ENCODE data around the gene OSBP2.
A peak's percentile ranks its signal among the peaks of the same experiment; 100 is the strongest.
"Not testable (repeated sequence)": the region's sequence is repeated elsewhere in the genome, so short reads cannot be mapped to it uniquely, and the experiment has no call there.

Gene OSBP2

DNA sequence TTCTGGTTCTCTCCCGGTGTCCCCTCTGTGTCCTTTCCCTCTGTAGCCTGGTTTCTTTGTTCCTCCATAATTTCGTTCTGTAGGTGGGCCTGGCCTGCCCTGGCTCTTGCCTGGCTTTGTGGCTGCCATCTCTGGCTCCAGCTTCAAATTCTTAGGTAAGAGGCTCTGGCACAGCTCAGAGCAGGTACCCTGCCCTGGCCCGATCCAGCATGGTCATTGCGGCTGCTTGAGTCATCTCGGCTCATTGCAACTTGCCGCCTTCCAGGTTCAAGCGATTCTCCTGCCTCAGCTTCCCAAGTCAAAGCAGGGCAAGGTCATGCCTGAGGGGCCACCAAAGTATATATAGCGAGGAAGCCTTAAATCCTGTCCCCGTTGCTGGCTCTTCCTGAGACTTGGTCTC, 76.0 kb downstream of the OSBP2 start:
- no peak for DNase-seq

DNA sequence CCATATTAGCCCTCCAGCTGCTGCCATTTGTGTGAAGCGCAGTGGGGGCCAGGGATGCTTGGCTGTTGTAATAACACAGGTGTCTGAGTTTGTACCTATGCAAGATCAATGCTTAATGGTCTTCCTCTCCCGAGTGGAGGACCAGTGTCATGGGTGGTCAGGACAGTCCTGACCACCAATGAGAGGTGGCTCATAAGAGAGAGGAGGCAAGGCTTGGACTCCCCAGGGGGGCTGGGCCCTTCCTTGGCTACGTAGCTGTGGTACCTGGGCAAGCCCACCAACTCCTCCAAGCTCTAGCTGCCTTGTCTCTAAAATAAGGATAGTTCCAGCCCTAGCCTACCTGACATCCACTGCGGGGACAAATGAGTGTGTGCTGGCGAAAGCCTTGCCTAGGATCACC, 79.2 kb downstream of the OSBP2 start:
- no peak for DNase-seq

DNA sequence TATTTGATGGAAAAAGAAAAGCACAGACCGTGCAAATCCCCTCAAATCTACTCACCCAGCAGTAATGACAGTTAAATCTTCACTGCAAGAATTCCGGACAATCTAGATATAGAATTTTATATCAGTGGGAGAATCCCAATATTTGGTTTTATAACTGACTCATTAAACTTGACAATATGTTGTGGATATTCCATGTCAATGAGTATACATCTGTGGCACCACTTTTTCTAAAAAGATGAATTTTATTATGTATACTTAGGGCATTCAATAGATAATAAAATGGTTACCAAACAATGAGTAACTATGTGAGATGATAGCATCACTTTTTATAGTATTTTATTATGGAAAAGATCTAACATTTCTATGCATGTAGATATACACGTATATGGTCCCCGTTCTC, 79.9 kb downstream of the OSBP2 start:
- DNase-seq, result no peak

DNA sequence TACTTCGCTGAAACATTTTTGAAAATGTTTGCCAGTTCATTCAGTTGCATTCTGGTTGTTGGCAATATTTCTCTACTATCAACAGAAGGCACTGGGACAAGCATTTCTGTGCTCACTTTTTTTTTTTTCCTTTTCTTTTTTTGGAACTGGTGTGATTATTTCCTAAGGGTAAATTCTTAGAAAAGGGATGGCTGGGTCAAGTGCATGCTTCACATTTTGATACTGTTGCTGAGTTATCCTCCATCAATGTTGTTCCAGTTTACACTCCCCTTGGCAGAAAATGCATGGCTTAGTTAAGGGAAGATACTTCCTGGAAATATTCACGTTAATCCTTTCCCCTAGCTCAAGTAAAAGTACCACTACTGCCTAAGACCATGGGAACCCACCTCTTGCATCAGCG, 81.8 kb downstream of the OSBP2 start:
- no peak for DNase-seq

DNA sequence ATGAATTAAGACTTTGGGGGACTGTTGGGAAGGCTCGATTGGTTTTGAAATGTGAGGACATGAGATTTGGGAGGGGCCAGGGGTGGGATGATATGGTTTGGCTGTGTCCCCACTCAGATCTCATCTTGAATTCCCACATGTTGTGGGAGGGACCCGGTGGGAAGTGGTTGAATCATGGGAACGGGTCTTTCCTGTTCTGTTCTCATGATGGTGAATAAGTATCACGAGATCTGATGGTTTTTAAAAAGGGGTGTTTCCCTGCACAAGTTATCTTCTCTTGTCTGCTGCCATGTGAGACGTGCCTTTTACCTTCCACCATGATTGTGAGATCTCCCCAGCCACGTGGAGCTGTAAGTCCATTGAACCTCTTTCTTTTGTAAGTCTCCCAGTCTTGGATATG, 82.5 kb downstream of the OSBP2 start:
- not testable (repeated sequence) for DNase-seq

DNA sequence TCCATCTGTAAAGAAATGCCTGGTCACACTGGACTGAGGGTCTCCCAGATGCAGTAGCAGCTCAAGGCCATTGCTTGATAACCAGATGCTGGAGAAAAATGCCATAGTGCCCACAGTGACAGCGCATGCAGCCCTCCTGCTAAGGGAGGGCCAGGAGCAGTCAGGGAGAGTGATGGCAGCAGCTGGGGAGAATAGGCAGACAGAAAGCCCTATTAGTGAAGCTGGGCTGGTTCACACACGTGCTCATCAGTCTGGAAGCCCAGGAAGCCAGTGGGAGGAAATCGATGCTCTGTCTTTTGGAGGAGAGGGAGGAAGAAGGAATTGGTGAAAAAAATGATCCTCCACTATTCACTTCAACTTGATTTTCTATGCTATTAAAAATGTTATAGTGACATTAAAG, 82.9 kb downstream of the OSBP2 start:
- DNase-seq, result no peak

DNA sequence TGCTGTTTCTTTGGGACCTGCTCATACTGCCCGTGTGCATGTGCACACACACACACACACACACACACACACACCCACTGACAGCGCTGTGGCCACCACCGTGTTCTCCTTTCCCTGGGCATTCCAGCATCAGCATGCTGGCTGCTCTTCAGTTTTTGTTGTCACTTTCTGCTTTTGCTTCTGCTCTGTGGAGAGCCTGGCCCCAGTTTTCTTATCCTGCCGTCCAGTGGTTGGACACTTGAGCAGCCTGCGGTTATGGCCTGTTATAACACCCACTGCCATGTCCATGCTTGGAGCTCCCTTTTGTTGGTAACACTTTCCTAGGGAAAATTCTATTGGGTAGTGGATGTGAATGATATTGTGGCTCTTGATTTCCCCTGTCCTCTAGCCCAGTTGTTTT, 83.6 kb downstream of the OSBP2 start:
- no peak for DNase-seq

DNA sequence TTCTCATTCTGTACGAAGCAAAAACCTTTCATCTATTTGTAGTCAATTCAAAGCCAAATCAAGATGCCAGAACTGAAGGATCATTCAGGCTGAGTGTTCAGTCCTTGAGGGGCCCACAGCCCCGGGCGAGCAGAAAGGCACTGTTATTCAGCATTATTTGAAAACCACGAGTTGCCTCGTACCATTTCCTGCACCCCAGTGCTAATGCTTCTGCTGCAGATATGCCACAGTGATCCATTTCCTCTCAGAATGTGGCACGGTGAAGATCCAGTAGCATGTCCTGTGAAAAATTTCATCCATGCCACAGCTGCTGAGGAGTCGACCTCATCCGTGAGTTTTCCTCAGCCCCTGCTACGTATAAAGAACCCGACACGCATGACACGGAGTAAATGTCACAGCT, 85.4 kb downstream of the OSBP2 start:
- DNase-seq, result no peak

DNA sequence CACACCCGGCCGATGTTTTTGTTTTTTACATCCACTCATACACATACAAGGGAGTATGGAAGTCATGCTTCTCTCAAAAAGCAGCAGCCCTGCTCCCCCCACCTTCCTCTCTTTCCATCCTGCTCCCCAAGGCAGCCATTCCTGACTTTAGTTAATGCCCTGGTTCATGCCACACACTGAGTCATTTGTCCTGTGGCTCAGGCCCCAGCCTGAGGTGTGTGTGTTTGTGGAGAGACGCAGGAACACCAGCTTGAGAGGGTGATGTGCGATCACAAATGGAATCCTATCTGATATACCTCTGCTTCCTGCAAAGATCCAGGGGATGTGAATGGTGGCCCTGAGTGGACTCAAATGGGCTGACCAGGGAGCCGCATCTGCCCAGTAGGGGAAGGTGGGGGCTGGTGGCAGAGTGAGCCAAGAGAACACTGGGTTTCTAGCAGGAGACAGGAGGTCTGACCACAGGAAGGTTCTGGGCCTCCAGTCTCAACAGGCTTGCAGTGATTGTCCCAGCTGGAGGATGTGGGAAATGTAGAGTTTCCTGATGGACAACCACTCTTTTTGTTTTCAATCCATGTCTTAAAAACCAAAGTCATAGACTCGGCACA, 86.7 kb downstream of the OSBP2 start:
- no peak for DNase-seq

DNA sequence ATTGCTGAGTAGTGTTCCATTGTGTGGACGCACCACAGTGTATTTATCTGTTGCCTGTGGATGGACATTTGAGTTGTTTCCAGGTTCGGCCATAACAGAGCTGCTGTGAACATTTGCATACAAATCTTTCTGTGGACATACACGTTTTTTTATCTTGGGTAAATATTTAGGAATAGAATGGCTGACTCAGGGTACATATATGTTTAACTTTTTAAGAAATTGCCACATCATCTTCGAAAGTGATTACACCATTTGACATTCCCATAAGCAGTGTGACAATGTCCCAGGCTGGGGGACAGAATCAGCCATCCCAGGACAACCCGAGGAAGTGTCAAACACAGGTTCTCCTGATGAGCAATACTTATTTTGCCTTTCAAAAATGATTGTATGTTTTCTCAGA, 87.9 kb downstream of the OSBP2 start:
- no peak for DNase-seq

DNA sequence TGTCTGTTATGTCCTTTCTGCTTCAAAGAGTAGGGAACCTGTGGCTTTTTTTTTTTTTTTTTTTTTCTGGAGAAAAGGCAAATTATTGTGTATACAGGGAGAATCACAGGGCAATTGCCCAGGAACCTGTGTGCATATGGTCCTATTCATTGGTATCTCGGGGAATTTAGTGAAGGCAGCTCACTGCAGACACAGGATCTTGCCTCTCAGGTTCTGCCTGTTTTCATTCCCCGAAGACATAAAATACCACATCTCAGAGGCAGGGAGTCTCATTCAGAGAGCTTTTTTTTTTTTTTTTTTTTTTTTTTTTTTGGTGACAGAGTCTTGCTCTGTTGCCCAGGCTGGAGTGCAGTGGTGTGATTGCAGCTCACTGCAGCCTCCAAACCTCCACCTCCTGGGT, 88.3 kb downstream of the OSBP2 start:
- DNase-seq, result no peak

DNA sequence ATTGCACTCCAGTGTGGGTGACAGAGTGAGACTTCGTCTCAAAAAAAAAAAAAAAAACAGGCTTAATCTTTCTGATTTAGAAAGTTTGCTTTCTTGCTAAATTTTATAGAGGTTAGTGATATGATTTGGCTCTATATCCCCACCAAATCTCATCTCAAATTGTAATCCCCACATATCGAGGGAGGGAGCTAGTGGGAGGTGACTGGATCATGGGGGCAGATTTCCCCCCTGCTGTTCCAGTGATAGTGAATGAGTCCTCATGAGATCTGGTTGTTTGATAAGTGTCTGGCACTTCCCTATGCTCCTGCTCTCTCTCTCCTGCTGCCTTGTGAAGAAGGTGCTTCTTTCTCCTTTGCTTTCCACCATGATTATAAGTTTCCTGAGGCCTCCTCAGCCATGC, 90.9 kb downstream of the OSBP2 start:
- DNase-seq, result no peak

DNA sequence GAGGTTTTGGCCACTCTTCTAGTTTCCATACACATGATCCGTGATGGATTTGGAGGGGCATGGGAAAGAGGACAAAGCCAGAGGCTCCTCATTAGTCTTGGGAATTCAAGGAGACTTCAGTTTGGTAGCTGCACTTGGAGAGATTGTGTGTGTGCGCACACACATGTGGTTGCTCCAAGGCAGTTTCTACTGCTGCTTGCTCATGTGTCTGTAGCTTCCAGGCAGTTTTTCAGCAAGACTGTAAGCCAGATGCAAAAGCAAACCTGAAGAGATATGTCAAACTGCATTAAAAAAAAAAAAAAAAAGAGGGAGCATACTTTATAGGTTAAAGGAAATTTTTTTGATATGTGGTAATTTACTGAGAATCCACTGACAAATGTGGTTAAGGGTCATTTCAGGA, 95.7 kb downstream of the OSBP2 start:
- no peak for DNase-seq

DNA sequence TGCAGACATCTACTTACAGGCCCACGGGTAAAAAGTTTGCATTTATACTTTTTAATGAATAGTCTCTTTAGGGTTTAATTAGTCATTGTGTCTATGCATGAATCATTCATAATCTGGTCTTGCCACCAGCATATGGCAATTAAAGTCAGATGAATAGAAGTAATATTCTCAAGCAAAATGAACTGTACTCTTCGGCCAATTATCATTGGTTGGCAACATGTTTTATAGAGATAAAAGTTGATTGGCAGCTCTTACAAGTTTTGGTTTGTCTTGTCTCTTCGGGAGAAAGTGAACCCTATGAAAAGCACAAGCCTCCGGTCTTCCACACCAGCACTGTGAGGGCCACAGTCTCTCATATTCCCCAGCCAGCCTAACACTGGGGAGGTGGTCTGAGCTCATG, 97.8 kb downstream of the OSBP2 start:
- DNase-seq, result no peak

DNA sequence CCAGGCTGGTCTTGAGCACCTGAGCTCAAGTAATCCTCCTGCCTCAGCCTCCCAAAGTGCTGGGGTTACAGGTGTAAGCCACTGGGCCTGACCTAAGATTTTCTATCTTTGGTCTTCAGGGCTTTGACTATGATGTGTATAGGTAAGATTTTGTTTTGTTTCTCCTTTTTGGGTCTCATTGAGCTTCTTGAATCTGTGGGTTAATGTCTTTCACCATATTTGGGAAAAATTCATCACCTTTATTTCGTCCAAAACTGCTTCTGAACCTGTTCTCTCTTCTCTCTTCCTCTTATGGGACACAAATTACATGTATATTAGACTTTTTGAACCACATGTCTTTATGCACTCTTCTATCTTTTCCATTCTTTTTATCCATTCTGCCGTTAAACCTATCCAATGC, 100.4 kb downstream of the OSBP2 start:
- DNase-seq, result no peak

DNA sequence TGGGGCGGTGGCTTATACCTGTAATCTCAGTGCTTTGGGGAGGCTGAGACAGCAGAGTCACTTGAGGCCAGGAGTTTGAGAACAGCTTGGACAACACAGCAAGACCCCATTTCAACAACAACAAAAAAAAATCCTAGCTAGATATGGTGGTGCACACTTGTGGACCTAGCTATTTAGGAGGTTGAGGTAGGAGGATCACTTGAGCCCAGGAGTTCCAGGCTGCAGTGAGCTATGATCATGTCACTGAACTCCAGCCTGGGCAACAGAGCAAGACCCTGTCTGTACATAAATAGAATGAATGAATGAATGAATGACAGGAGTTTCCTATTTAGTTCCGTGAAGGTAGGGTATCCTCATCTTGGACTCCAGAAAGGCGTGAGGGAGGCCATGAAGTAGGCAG, 107.0 kb downstream of the OSBP2 start:
- no peak for DNase-seq

DNA sequence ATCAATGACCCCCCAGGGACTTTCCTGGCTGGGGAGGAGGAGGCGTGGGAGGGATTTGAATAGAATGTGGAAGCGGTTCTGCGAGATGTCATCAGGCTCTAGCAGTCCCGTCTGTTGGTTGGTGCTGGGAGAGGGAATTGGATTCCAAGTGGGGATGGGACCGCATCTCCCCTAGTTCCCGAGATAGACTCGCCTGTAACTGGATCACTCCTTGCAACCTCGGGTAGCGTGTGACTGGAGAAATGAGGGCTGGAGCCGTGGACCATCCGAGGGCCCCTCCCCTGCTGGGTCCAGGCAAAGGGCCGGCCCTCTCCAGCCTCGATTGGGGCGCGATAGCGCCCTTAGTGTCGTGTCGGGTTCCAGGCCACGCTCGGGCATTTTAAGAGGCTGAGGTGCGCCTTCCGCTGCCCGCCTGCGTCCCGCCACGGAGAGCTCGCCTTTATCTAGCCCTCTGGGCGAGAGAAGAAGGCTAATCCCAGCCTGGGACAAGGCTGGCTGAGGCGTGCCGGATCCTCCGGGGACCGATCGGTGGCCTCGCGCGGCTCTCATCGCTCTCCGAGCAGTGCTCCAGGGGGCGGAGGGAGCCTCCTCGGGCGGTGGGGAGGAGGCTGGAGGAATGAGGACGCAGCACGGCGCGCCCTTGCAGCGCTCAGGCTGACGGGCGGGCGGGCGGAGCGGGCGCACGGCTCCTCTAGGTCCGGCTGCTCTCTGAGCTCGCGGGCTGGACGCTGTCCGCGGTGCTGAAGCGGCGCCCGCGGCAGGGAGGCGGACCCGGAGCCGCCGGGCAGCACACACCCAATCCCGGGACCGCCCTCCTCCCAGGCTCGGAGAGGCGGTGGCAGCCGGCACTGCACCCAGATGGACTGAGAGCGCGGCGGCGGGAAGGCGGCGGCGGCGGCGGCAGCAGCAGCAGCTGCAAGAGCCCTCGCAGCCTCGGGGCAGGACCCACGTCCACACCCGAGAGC, 107.8 kb downstream of the OSBP2 start:
- peak; percentile 40 for DNase-seq

DNA sequence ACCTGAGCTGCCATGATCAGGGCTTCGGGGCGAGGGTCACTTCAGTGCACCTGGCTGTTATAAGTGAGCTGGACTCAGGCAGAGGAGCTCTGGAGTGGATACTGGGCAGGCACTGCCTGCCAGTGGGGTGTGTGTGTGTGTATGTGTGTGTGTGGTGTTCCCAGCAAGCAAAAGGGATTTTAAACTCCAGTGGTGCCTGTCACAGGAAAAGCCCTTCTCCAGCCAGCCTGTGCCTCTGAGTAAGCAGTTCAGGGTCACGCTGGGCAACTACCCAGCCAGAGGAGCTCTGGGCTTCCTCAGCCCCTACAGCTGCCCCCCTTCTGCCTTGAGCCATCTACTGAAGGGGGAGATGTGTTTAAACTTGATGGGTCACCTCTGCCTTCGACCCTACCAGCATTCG, 109.0 kb downstream of the OSBP2 start:
- no peak for DNase-seq

DNA sequence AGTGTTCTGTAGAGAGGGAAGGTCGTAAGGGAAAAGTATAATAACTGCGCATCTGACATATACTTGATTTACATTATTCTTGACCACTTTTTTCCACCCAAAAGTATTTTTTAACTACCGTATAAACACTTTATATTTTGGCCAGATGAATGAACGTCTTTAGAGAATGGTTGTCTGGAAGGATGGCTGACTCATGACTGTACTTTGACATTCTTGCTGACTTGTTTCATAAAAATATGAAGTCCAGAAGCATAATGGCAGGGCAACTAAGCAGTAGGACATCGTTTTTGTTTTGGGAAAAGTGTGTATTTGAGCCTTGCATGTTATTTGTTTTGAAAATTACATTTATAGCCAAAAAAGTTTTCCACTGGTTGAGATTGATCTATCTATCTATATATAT, 110.0 kb downstream of the OSBP2 start:
- DNase-seq, result no peak

DNA sequence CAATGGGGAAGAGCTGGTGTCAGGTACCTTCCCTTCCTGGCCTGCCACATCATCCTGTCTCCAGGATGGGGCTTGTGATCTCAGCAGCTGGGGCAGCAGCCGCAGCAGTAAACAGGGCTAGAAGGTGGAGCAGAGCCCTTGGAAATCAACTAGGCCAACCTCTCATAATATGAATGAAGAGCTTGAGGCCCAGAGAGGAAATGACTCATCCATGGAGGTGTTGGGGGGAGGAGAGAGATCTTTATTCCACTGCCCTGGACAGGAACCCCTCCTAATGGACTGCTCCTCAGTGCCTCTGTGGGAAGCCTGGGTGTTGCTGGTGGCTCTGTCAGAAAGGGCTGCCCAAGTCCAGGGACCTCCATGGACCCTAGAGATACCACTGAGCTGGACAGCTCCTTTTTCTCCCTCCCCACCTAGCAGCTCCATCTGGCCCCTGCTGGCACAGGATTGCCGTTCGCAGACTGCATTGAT, 111.8 kb downstream of the OSBP2 start:
- no peak for DNase-seq

DNA sequence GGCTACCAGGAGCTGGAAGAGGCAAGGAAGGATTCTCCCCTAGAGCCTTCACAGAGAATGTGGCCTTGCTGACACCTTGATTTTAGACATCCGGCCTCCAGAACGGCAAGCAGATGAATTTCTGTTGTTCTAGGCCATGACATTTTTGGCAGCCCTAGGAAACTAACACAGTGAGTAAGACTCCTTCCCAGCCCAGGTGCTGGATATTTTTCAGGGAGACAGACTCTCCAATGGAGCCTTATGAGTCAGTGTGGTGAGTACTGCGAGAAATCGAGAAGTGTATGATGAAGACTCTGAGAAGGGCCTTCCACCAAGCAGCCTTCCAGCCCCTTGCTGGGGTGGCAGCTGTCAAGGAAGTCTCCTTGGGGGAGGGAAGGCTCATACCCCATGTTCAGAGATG, 114.4 kb downstream of the OSBP2 start:
- DNase-seq, result no peak

DNA sequence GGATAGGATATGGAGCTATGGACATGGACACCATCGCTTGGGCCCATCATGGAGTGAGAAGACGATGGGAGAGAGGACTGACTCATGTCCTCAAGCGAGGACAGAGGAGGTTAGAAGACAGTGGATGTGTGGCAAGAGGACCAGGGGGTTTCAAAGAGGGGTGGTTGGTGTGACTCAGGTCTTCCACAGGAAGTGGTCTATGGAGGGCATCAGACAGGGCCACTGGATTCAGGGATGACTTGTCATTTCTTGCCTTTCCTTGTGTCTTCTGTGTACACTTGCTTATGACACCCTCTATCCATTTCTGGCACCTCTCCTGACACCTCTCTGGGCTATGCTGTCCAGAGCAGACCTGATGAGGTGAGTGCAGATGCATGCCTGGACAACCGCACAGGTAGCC, 115.4 kb downstream of the OSBP2 start:
- no peak for DNase-seq

DNA sequence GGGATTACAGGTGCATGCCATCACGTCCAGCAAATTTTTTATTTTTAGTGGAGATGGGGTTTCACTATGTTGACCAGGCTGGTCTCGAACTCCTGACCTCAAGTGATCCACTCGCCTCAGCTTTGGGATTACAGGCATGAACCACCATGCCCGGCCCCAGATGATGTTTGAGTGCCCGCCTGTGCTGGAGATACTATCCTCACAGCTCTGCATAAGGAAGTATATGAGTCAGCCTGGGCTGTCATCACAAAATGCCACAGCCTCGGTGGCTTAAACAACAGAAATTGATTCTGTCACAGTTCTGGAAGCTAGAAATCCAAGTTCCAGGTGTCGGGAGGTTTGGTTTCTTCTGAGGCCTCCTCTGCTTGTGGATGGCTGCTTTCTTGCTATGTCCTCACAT, 119.3 kb downstream of the OSBP2 start:
- DNase-seq, result no peak

DNA sequence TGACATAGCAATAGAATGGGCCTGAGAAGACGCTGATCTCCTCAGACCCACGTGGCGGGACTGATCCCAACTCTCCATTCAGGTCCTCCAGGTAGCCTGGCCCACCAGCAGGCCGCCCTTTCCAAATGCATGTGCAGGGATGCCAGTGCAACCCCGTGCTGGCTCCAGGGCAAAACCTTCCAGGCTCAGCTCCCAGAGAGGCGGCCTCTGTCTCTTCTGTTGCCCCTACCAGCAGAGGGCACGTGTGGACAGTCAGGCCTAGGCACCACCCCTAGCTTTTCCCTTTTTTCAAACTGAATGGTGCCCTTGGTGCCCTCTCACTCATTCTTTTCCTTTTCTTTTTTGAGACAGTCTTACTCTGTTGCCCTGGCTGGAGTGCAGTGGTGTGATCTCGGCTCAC, 121.7 kb downstream of the OSBP2 start:
- DNase-seq, result no peak

DNA sequence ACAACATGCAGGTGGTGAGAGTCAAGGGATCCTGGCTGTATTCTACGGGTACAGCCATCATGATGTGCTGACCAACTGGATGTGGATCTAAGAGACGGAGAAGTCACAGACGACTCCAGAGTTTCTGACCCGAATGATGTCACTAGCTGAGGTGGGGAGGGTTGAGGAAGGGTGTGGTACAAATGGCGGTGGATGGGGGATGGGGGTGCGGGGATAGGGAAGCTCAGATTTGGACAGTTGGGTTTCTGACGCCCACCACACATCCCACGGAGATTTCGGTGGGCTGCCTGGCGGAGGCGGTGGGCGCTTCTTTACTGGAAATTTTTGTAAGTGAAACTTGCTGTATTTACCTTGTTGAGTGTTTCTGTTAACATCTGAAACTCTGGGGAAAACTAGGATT, 126.7 kb downstream of the OSBP2 start:
- no peak for DNase-seq

All from activated gamma-delta T cell treated with Interleukin-2 at 50 U/mL for 16 hours (primary cell).